ENCODE results near the gene SHTN1.

- TF ChIP-seq CTCF (conservative IDR thresholded peaks at IDR 0.05 in 1 of 2, IDR thresholded peaks at IDR 0.05 in 1 of 2; ENCODE audit: extremely low read depth in 1 of 2, insufficient read depth in 1 of 2, low read depth in 1 of 2, low read length in 2 of 2) (no peak), EZH2 (IDR thresholded peaks at IDR 0.05; ENCODE audit: borderline replicate concordance, low read length) (no peak)
These were observed 140.6 kb downstream of the SHTN1 start for GRCh38 chr10:116864436-116864835.

Measured in mammary epithelial cell (primary cell).